NCI-H1105 treated with DMSO at 0.1 percent for 48 hours (cell line): ENCODE data around the gene SLC35B1.
A peak's percentile ranks its signal among the peaks of the same experiment; 100 is the strongest.

ENCODE experiments used
- DNase-seq: peaks from one replicate; lab custom pipeline; 2025; lab: John Stamatoyannopoulos, UW

SLC35B1 gene

GRCh38 chr17:49707608-49708514 lies at the start of gene SLC35B1:
TSS of gene SLC35B1 (minus strand) at chr17:49707964. CDS start at chr17:49707833, 131 bp downstream.
- peak; percentile 97 for DNase-seq

- no peak for DNase-seq
Observed at GRCh38 chr17:49757151-49757777, 49.5 kb upstream of the SLC35B1 start.

GRCh38 chr17:49756323-49757150 lies 48.8 kb upstream of the SLC35B1 start:
- DNase-seq, result no peak

- no peak for DNase-seq
Observed at GRCh38 chr17:49755663-49756283, 48.0 kb upstream of the SLC35B1 start.

- no peak for DNase-seq
Observed at GRCh38 chr17:49753959-49754391, 46.2 kb upstream of the SLC35B1 start.

- DNase-seq, result no peak
Observed at GRCh38 chr17:49752508-49752907, 44.7 kb upstream of the SLC35B1 start.

GRCh38 chr17:49749730-49750129 lies 42.0 kb upstream of the SLC35B1 start:
- DNase-seq, result no peak

GRCh38 chr17:49748791-49749190 lies 41.0 kb upstream of the SLC35B1 start:
- DNase-seq, result no peak

- no peak for DNase-seq
Observed at GRCh38 chr17:49748223-49748622, 40.5 kb upstream of the SLC35B1 start.

GRCh38 chr17:49747632-49748031 lies 39.9 kb upstream of the SLC35B1 start:
- no peak for DNase-seq

- no peak for DNase-seq
Observed at GRCh38 chr17:49746791-49747490, 39.2 kb upstream of the SLC35B1 start.

- no peak for DNase-seq
Observed at GRCh38 chr17:49745175-49746139, 37.7 kb upstream of the SLC35B1 start.

GRCh38 chr17:49742166-49742638 lies 34.4 kb upstream of the SLC35B1 start:
- DNase-seq, result no peak

GRCh38 chr17:49741692-49742076 lies 33.9 kb upstream of the SLC35B1 start:
- DNase-seq, result no peak

GRCh38 chr17:49741009-49741691 lies 33.4 kb upstream of the SLC35B1 start:
- DNase-seq, result no peak

GRCh38 chr17:49739641-49740271 lies 32.0 kb upstream of the SLC35B1 start:
- peak; percentile 87 for DNase-seq

- no peak for DNase-seq
Observed at GRCh38 chr17:49738456-49739163, 30.8 kb upstream of the SLC35B1 start.
